HG03457 (cell line): Measurements from ENCODE around the gene CACNA1E.

ENCODE experiments used
- ATAC-seq: cut with Tn5 transposase; IDR thresholded peaks from one replicate; pipeline ENCODE4 v1.9.1; 2021; ENCODE audit warnings: moderate number of reproducible peaks; ENCODE audit not compliant: unreplicated experiment

Gene CACNA1E

DNA sequence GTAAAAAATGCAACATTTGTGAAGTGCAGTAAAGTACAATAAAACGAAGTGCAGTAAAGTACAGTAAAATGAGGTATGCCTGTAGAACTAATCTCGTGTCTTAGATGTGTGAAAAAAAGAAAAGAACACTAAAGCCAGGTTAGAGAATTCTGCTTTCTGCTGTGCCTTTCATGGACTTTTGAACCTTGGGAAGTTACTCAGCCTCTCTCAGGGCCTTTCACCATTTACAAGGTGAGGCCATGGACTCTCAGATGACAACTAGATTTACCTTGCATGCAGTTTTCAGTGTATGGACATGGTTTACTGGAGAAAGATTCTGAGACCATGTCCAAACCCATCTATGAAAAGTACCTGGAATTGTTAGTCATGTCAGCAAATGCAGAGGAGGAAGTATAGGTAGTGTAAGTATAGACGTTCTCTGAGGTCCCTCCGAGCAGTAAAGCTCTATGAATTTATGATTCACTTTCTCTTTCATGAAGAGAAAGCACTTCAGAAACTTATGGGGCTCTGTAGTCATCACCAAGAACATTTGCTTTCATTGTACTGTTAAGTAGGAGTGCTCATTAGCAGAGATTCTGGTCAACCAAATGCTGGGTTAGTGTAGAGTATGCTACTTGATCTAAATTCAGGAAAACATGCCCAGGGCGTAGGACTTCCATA is 143.1 kb downstream of the CACNA1E start:
- no peak for ATAC-seq

DNA sequence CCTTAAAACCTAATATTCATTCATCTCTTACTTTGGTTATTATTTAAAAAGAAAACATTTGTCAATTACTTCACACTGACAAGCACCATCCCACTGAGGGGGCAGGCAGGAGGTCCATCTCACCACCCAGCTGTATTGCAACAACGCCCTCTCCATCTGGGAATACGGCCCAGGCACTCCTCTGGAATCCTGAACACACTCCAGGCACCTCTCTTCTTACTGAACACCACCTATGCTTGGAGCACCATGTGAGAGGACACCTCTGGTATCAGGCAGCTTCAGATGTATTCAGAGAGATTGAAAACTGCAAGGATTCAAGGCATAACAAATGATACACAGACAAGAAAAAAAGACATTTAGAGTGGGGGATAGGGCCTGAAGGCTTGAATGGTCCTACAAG is 147.1 kb downstream of the CACNA1E start:
- ATAC-seq: no peak

DNA sequence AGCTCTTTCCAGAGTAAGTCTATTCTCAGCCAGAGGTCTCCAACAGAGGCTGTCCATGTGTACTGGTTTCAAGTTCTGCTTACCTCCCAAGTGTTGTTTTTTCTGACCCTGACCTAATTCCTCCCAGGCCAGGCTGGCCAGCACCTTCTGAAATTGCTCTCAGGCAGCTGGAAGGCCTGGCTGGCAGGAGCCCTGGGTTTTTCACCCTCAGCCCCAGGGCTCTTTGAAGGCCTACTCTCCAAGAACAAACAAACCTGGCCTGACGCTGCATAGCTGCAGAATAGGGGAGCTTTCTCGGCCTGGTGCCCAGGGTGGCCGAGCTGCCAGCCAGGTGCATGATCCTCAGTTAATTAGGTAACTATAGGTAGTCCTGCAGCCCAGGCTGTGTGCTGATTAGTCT is 147.5 kb downstream of the CACNA1E start:
- ATAC-seq: no peak

DNA sequence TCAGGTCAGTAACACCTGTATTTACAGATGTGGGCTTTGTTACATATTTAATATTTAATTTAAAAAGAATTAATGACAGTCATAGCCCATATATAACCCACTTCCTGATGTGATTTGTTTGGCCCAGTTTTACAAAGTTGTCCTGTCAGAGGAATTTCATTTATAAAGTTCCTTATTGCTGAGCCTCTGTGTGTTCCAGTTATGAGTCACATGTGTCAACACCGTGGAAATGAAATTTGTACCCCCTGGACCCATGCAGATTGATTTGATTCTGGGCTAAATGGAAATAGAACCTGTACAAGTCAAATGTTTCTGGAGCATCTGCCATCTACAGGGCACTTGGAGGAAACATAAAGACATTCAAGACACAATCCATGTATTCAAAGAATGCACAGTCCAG is 149.2 kb downstream of the CACNA1E start:
- ATAC-seq: no peak

DNA sequence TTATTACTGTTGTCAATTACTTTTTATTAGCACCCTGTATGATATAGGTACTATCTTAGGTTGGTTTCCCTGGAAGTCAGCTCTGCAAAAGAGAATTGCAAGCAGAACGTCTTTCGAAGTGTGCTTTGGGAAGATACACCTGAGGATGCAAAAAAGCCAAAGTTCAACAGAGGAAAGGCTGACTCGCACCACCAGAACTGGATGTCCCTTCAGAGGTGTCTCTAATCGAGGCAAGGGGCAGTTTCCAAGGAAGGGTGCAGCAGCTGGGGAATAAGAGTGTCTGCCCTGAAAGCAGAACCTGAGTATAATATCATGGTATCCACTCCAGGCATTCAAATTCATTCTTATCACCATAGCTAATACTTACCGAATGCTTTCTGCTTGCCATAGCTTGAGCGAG is 149.6 kb downstream of the CACNA1E start:
- ATAC-seq: no peak

DNA sequence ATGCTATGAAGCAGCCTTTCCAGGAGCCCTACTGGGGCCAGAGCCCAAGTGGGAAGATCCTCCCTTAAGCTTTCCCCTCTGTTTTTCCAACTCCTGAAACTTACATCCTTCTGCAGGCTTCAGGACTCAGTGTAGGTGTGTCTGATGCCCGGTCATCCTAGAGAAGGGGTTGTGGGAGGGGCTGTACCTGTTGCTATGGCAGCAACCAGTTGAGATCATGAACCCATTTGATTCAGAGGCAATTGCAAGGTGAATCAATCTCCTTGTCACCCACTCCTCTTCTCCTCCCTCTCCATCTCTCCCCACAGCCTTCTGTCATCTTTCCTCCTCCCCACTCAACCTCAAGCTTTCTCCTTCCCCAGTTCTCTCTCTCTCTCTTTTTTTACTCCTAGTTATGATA is 151.8 kb downstream of the CACNA1E start:
- no peak for ATAC-seq

DNA sequence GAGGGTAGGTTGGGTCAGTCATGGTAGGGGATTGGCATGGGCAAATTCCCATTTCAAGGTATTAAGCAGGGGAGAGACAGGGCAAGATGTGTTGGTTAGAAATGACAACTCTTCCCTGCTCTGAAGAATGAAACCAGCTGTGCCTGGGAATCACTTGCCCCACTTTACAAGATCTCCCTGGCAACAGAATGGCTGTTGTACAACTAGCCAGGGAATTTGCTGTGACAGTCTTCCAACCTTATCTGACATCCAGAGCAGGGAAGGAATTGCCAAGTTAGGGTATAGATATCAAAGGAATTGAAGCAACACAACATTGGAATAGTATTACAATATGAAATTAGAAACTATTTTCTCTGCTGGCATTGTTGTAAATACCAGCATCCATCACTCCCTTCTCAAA is 154.7 kb downstream of the CACNA1E start:
- ATAC-seq: no peak

DNA sequence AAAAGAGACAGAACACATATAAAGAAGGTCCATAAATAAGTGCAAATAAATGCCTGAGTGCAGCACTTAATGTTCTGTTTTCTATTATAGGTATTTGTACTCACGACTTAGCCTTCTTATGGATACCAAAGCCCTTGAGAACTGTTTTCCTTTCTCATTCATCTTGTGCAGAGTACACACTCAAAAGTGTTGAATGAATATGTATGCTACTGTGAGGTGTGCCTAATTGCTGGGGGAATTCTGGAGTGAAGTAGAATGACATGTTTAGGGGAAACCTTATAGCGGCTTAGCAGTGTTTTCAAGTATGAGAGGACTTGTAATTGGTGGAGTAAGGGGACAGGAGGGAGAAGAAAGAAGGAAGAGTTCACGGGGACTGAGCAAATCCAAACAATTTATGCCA is 157.6 kb downstream of the CACNA1E start:
- ATAC-seq: no peak

DNA sequence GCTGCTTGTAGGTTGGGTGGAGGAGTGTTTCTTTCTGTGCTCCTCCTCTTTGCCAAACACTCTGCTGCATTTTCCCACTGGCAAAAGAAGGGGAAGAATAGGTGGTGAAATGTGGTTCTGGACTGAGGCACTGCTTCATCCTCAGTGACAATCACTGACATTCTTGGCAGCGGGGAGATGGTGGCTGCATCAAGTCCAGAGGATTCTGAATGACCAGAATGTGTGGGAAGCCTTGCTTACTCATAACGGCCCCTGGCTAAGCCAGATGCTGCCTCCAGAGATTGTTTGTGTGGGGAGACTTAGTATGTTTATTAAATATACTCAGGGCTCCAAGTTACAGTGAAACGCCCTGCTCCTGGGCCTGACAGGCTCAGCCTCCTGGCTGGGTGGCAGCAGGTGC is 160.3 kb downstream of the CACNA1E start:
- ATAC-seq: no peak

DNA sequence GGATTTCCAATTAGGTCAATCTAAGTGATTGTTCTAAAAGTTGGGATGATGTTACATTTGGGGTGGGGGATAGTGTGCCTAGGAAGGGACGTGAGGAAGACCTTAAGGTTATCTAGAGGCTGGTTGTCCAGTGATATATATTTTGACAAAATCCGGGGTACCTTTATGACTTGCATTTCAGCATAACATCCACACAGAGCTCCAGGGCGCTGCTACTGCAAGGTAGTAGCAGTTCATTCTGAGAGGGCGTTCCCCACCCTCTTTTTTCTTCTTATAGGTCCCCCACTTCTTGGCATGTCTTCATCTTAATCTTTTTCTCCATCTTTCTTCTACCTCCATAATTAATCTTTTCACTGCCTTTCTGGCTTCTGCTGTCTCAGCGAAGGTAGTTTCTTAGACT is 161.9 kb downstream of the CACNA1E start:
- ATAC-seq: no peak

DNA sequence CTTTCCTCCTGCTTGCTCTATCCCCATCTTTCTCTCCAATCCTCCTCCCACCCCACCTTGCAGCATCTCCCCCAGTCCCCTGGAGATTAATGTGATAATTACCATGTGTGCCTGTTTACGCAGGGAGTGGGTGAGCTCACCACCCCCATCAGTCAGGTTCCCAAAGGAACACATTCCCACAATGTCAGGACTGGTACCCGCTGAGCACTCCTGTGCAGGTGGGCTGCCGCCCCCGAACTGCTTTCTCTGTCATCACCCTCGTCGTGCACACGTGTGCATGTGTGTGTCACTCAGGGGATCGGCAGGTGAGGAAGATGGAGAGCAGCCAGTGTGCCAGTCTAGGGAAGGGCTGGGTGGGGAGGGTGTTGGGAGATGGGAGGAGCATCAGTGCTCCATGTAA is 163.4 kb downstream of the CACNA1E start:
- ATAC-seq: no peak

DNA sequence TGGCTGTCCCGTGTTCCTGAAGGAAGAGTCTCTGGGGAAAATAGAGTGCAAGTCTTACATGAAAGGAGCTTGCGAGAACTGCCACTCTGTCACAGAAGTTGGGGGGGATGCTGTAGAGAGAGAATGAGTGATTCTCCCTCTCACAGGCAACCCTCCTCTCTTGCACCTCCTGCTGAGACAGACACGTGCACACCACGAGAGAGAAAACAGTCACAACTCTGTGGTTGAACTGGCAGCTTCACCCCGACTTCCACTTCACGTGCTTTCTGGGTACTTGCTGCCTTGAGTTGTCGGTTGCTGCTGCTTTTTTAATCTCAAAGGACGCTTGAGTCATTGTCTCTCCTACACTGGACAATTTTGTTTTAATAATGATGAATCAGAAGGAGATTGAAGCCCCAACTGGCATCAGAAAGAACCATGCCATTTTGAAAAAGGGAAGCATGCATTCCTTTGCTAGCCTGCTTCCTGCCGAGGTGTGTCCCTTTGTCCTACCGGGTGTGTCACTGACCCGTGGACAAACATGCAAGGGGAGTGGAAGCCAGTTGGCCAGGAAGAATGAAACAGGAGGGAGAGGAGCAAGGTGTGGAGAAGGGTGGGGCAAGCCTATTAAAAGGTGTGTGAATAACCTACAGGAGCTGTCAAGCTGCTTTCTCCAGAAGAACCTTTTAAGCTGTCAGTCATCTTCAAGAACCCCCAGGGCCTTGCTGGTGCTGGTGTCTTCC is 164.2 kb downstream of the CACNA1E start:
- no peak for ATAC-seq

DNA sequence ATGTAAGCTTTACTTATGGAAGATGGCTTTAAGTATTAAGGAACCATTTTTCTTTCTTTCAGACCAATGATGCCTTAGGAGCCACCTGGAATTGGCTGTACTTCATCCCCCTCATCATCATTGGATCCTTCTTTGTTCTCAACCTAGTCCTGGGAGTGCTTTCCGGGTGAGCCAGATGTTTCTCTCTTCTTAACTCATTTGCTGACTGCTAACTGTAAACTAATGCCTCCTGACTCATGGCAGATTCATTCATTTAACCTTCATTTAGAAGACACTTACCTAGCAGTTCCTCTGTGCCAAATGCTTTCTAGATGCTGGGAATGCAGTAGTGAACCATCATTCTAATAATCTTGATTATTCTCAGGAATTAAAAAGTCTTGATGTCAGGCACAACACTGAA is 168.0 kb downstream of the CACNA1E start:
- ATAC-seq: no peak

DNA sequence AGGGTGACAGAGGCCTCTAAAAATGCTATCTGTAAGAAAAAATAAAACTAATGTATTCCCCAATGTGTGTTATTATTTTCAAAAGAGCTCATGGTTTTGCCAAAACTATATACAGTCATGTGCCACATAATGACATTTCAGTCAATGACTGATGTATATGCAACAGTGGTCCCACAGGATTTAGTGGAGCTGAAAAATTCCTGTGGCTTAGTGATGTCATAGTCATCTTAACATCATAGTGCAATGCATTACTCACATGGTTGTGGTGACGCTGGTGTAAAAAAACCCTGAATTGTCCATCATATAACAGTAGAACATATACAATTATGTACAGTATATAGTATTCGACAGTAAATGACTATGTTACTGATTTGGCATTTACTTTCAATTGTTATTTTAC is 172.4 kb downstream of the CACNA1E start:
- ATAC-seq: no peak

DNA sequence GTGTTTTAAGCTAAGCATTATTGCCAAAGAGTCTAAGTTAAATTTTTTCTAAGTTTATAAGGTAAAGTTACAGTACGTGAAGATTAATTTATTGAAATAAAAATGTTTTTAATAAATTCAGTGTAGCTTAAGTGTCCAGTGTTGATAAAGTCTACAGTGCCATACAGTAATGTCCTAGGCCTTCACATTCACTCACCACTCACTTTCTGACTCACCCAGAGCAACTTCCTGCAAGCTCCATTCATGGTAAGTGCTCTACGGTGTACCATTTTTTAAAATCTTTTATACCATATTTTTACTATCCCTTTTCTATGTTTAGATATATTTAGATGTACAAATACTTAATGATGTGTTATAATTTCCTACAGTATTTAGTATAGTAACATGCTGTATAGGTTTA is 173.2 kb downstream of the CACNA1E start:
- no peak for ATAC-seq

DNA sequence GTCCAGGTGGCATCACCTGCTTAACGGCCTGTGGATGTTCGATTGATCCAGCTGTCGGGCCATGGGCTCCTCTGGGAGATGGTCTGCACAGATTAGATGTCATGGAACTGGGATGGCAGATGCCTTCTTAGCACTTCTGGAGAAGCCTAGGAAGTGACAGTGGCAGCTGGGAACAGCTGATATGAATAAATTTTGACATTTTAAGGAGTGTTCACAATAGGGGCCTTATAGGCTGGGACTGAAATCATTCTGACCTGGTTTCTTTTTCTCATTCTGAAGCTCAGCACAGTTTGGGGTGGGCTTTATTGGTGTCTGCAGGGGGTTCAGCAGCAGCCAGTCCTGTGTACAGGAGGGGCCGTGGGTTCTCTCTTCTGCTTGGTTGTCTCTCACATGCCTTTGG is 175.3 kb downstream of the CACNA1E start:
- ATAC-seq: no peak

DNA sequence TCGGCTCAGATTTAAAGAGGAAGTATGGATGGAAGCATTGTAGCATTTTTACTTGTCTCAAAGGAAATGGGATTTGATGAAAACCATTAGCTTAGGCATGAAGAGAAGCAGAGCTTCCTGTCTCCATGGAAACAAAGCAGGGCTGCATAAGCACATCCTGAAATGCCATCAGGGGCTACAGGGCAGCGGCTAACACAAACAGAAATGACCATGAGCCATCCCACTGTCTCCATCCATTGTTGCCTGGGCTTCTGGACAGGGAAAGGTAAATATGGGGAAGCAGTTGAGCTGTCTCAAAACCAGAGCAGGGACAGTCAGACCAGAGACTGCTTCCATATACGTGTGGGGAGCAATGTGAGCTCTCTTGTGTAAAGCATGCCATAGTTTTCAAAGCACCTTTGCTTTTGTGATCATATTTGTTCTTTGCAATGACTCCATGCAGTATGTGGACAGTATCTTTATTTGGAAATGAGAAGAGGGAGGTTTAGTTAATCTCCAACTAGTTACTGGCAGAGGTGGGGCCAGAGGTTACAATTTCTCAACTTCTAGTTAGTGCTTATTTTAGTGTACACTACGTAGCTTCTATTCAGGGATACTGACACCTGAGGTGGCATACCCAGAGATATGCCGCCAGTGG is 176.1 kb downstream of the CACNA1E start:
- no peak for ATAC-seq

DNA sequence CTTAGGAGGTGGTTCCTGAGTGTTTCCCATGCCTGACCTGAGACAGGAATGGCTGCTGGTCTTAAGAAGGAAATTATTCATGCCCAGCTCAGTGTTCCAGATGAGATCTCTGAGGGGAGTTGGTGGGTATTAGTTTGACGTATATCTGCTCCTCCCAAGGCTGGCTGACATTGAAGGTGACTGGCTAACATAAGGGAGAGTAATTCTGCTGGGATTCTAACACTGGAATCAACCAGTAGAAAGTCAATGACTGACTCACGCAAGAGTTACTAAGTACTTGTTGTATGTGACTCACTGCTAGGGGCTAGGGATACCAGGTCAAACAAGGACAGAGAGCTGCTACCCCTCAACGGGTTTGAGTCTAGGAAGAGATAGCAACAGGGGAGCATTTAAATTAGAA is 177.3 kb downstream of the CACNA1E start:
- no peak for ATAC-seq

DNA sequence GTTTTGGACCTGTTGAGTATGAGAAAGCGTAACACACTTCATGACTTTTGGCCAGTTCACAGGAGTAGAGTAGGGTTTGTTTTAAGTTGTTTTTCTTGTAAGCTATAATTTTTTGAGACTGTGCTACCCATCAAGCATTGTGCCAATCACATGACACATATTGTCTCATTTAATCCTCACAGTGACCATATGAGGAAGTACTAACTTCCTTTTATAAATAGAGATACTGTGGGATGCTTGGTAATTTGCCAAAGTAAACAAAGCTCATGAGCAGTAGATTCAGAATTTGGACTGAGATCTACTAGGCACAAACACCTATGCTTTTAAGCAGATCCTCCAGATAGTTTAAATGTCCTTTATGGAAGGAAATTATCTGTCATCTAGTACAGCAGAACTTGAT is 178.3 kb downstream of the CACNA1E start:
- no peak for ATAC-seq

DNA sequence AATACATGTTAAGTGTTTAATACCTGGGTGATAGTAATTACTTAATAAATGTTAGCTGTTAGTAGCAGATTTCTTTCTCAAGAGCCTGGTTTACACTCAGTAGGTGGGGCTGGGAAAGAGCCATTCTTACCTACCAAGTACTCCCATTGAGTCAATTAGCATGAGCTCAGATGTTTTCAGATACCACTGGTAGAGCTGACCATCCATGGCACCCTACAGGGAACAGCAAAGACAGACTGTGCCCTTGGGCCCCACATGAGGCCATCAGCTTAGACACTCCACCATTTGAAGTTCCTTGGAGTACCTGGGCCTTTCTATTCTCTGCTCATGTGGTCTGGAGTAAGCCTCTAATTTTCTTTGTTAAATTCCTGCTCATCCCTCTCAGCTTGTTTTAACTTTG is 179.3 kb downstream of the CACNA1E start:
- no peak for ATAC-seq

DNA sequence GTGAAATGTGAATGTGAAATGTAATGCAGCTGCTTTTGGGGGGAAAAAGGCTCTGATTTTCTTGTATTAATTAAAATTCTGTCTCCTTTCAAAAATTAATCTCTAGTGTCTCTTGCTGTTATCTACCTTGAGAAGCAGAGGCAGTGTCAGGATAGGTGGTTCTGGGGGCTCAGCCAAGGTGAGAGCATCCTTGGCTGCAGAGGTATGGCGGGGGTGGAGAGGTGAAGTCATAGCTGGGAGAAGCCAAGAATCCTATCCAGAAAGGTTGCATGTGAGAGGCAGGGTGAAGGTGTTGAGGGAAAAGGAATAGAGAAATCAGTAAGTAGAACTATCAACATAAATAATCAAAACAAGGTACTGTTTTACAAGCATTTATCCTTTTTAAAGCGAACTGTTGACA is 181.2 kb downstream of the CACNA1E start:
- ATAC-seq: no peak

DNA sequence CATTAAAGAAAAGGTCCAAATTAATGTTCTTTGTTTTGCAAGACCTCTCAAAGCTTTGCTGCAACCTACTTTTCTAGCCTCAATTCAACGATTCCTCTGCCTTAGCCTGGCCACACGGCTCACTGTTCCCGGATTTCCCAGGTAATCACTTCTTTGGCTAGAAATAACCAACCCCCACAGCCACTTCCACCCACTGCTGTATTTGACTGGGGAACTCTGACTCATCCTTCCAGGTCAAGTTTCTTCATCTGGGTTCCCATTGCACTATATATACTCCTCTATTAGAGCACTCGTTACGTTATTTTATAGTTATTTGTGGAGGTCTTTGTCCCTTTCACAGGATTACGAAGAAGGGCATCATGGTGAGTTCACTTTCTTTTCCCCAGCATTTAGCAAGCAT is 185.9 kb downstream of the CACNA1E start:
- no peak for ATAC-seq
